H9 (cell line): Measurements from ENCODE around the gene RARG. TPM values are rescaled to one million over a fixed set of nuclear protein-coding genes. Genes with fewer than 3 reads are reported as not detected.

Source experiments
- DNase-seq: peaks from one replicate; pipeline ENCODE4 v3.0.0-alpha.2; 2017
- H2AFZ ChIP-seq: one replicate; pipeline ENCODE4 v1.6.1; 2013; ENCODE audit warnings: mild to moderate bottlenecking, low read length, control low read depth, moderate library complexity
- H2AK5ac ChIP-seq: 2 replicates; pipeline ENCODE4 v1.6.1; 2013; ENCODE audit warnings: low read length, control low read depth, mixed read lengths; ENCODE audit not compliant: insufficient read length
- H2BK120ac ChIP-seq: one replicate; pipeline ENCODE4 v1.6.1; 2013; ENCODE audit warnings: low read depth, mild to moderate bottlenecking, low read length, control low read depth, inconsistent platforms; ENCODE audit not compliant: poor library complexity, severe bottlenecking
- H2BK12ac ChIP-seq: 2 replicates; pipeline ENCODE4 v1.6.1; 2013; ENCODE audit warnings: low read length, control low read depth, mixed read lengths, low read depth; ENCODE audit not compliant: insufficient read length
- H2BK15ac ChIP-seq: 2 replicates; pipeline ENCODE4 v1.6.1; 2013; ENCODE audit warnings: low read depth, low read length, control low read depth
- H2BK20ac ChIP-seq: one replicate; pipeline ENCODE4 v1.6.1; 2013; ENCODE audit warnings: low read depth, mild to moderate bottlenecking, low read length, control low read depth, inconsistent platforms; ENCODE audit not compliant: poor library complexity, severe bottlenecking
- H2BK5ac ChIP-seq: 2 replicates; pipeline ENCODE4 v1.6.1; 2013; ENCODE audit warnings: low read length, control low read depth, mixed read lengths; ENCODE audit not compliant: insufficient read length
- H3K14ac ChIP-seq: 2 replicates; pipeline ENCODE4 v1.6.1; 2013; ENCODE audit warnings: low read length, control low read depth; ENCODE audit not compliant: insufficient read depth
- H3K18ac ChIP-seq: 2 replicates; pipeline ENCODE4 v1.6.1; 2013; ENCODE audit warnings: low read depth, mild to moderate bottlenecking, mixed read lengths, low read length, control low read depth; ENCODE audit not compliant: insufficient read length
- H3K23ac ChIP-seq: 2 replicates; pipeline ENCODE4 v1.6.1; 2013; ENCODE audit warnings: low read length, control low read depth, mixed read lengths, low read depth; ENCODE audit not compliant: insufficient read length
- H3K23me2 ChIP-seq: 2 replicates; pipeline ENCODE4 v1.6.1; 2013; ENCODE audit warnings: low read depth, mild to moderate bottlenecking, mixed read lengths, low read length, control low read depth; ENCODE audit not compliant: insufficient read length, poor library complexity, severe bottlenecking
- H3K27ac ChIP-seq: 2 replicates; pipeline ENCODE4 v1.5.1; 2013; ENCODE audit warnings: low read length, control low read depth, mixed read lengths, low read depth; ENCODE audit not compliant: insufficient read length
- H3K27me3 ChIP-seq: 2 replicates; pipeline ENCODE4 v1.6.1; 2013; ENCODE audit warnings: low read length, control low read depth, inconsistent platforms; ENCODE audit not compliant: insufficient read depth
- H3K4ac ChIP-seq: 2 replicates; pipeline ENCODE4 v1.6.1; 2013; ENCODE audit warnings: low read depth, mild to moderate bottlenecking, control low read depth, inconsistent platforms, low read length, moderate library complexity
- H3K4me1 ChIP-seq: 2 replicates; pipeline ENCODE4 v1.6.1; 2013; ENCODE audit warnings: low read length, control low read depth, inconsistent platforms; ENCODE audit not compliant: insufficient read depth
- H3K4me2 ChIP-seq: 2 replicates; pipeline ENCODE4 v1.6.1; 2013; ENCODE audit warnings: low read length, control low read depth, mixed read lengths; ENCODE audit not compliant: insufficient read length, insufficient read depth
- H3K56ac ChIP-seq: 2 replicates; pipeline ENCODE4 v1.6.1; 2013; ENCODE audit warnings: low read depth, mild to moderate bottlenecking, mixed read lengths, low read length, control low read depth; ENCODE audit not compliant: insufficient read length
- H3K79me1 ChIP-seq: 2 replicates; pipeline ENCODE4 v1.6.1; 2013; ENCODE audit warnings: low read depth, mild to moderate bottlenecking, moderate library complexity, low read length, control low read depth, inconsistent platforms; ENCODE audit not compliant: insufficient read depth, poor library complexity, severe bottlenecking
- H3K79me2 ChIP-seq: 2 replicates; pipeline ENCODE4 v1.6.1; 2013; ENCODE audit warnings: low read length, control low read depth, inconsistent platforms; ENCODE audit not compliant: insufficient read depth
- H3K9ac ChIP-seq: 2 replicates; pipeline ENCODE4 v1.6.1; 2013; ENCODE audit warnings: low read length, control low read depth, mixed read lengths; ENCODE audit not compliant: insufficient read length; ENCODE audit errors: extremely low read depth
- H3K9me3 ChIP-seq: one replicate; pipeline ENCODE4 v1.6.1; 2013; ENCODE audit warnings: low read depth, low read length, inconsistent platforms; ENCODE audit not compliant: control insufficient read depth
- H3T11ph ChIP-seq: one replicate; pipeline ENCODE4 v1.6.1; 2013; ENCODE audit warnings: mild to moderate bottlenecking, low read length, control low read depth, inconsistent platforms
- H4K20me1 ChIP-seq: one replicate; pipeline ENCODE4 v1.6.1; 2013; ENCODE audit not compliant: control insufficient read depth, insufficient read length, insufficient read depth
- H4K5ac ChIP-seq: 2 replicates; pipeline ENCODE4 v1.6.1; 2013; ENCODE audit warnings: low read depth, mild to moderate bottlenecking, mixed read lengths, low read length, control low read depth; ENCODE audit not compliant: insufficient read length
- H4K8ac ChIP-seq: replicated peaks from 2 replicates; pipeline ENCODE4 v1.6.1; 2013; ENCODE audit warnings: low read length, control low read depth, mixed read lengths, low read depth; ENCODE audit not compliant: insufficient read length
- H4K91ac ChIP-seq: 2 replicates; pipeline ENCODE4 v1.6.1; 2013; ENCODE audit warnings: low read depth, mild to moderate bottlenecking, moderate library complexity, mixed read lengths, low read length, control low read depth; ENCODE audit not compliant: insufficient read length
- H3K27ac Mint-ChIP-seq, 3 experiments: 2 replicates in 2 of 3; 3 replicates in 1 of 3; pipeline ENCODE4 v1.8.0; 2020 to 2021; ENCODE audit warnings: mixed read lengths in 3 of 3, mild to moderate bottlenecking in 1 of 3, moderate library complexity in 1 of 3
- H3K27me3 Mint-ChIP-seq: 2 replicates; pipeline ENCODE4 v1.8.0; 2021; ENCODE audit warnings: low read depth, mild to moderate bottlenecking, moderate library complexity, mixed read lengths
- H3K36me3 Mint-ChIP-seq, 3 experiments: 2 replicates in 2 of 3; 3 replicates in 1 of 3; pipeline ENCODE4 v1.8.0; 2020 to 2021; ENCODE audit warnings: low read depth in 3 of 3, mixed read lengths in 3 of 3; ENCODE audit not compliant: insufficient read depth in 1 of 3
- H3K4me1 Mint-ChIP-seq, 2 experiments: 2 replicates each; pipeline ENCODE4 v1.8.0; 2020; ENCODE audit warnings: mixed read lengths in 2 of 2
- H3K4me3 Mint-ChIP-seq, 2 experiments: 2 replicates in 1 of 2; 3 replicates in 1 of 2; pipeline ENCODE4 v1.8.0; 2020 to 2021; ENCODE audit warnings: mild to moderate bottlenecking in 2 of 2, mixed read lengths in 2 of 2, moderate library complexity in 1 of 2
- H3K9me3 Mint-ChIP-seq, 2 experiments: 2 replicates in 1 of 2; 3 replicates in 1 of 2; pipeline ENCODE4 v1.8.0; 2020; ENCODE audit warnings: mild to moderate bottlenecking in 2 of 2, mixed read lengths in 2 of 2, moderate library complexity in 1 of 2
- CTCF ChIP-seq: fragments of 200-600 bp; sonication (generic); conservative IDR thresholded peaks from 3 replicates; pipeline ENCODE4 v1.8.0; 2021; ENCODE audit warnings: antibody characterized with exemption, mild to moderate bottlenecking
- WGBS: extraction: QIAGEN DNeasy Blood & Tissue Kit; methylation state at CpG from one replicate; pipeline ENCODE4 v1.1.7; 2013; ENCODE audit warnings: missing lambda C conversion rate, low lambda C conversion rate, mixed read lengths; ENCODE audit not compliant: insufficient read length; ENCODE audit errors: extremely low coverage; 5-methylcytosine and 5-hydroxymethylcytosine counted together
- total RNA-seq: library from RNA; stranded (reverse); gene quantifications from 2 replicates; pipeline ENCODE4 v1.2.1, GENCODE V29; 2021

RARG gene
- total RNA-seq, 1 experiment from 2014 or later, result 43.7 TPM

- Histone ChIP-seq H4K91ac (no peak overlapping the region), H4K8ac (no peak overlapping the region), H4K20me1 (no peaks in the 10 kb centered on the region), H3K56ac (no peak overlapping the region), H2BK120ac (no peak overlapping the region), H2AK5ac (no peak overlapping the region), H3K79me2 (no peaks in the 10 kb centered on the region), H2BK15ac (no peak overlapping the region), H3K4me2 (no peak overlapping the region), H4K5ac (no peak overlapping the region), H3K14ac (no peak overlapping the region), H2BK12ac (no peak overlapping the region), H3K4ac (no peak overlapping the region), H3K23ac (no peak overlapping the region), H2BK5ac (no peak overlapping the region), H3K79me1 (no peaks in the 10 kb centered on the region), H2BK20ac (no peak overlapping the region), H2AFZ (no peak overlapping the region), H3K23me2 (no peaks in the 10 kb centered on the region), H3K18ac (no peak overlapping the region), H3K4me1 (no peaks in the 10 kb centered on the region), H3K27me3 (peaks cover 6% of the 10 kb centered on the region; the same call in 1 of the 2 replicates), H3K9ac (no peak overlapping the region), H3K9me3 (no peaks in the 10 kb centered on the region), H3K27ac (no peak overlapping the region), H3T11ph (no peak overlapping the region)
- Mint-ChIP-seq H3K27me3 (peaks cover 72% of the 10 kb centered on the region), H3K4me1 (0 out of 4 replicates have a peak, but pooled peaks cover 0 to 3% of the 10 kb centered on the region in 2 experiments), H3K4me3 (no peak overlapping the region), H3K27ac (no peak overlapping the region), H3K36me3 (no peaks in the 10 kb centered on the region), H3K9me3 (0 out of 5 replicates have a peak, but pooled peaks cover 0 to 2% of the 10 kb centered on the region in 2 experiments)
- DNase-seq, result no peak
- no peak for TF ChIP-seq CTCF
- no CpG with 5 or more reads among the region's 10 CpGs for WGBS
Observed at GRCh38 chr12:53200458-53201176, 31.4 kb downstream of the RARG start.
